T1000 (cell line): ENCODE measurements around the gene TSEN54.

Experiments
- DNase-seq: peaks from one replicate; lab custom pipeline; 2025; ENCODE audit warnings: mixed read lengths; lab: John Stamatoyannopoulos, UW

The TSEN54 gene

DNA sequence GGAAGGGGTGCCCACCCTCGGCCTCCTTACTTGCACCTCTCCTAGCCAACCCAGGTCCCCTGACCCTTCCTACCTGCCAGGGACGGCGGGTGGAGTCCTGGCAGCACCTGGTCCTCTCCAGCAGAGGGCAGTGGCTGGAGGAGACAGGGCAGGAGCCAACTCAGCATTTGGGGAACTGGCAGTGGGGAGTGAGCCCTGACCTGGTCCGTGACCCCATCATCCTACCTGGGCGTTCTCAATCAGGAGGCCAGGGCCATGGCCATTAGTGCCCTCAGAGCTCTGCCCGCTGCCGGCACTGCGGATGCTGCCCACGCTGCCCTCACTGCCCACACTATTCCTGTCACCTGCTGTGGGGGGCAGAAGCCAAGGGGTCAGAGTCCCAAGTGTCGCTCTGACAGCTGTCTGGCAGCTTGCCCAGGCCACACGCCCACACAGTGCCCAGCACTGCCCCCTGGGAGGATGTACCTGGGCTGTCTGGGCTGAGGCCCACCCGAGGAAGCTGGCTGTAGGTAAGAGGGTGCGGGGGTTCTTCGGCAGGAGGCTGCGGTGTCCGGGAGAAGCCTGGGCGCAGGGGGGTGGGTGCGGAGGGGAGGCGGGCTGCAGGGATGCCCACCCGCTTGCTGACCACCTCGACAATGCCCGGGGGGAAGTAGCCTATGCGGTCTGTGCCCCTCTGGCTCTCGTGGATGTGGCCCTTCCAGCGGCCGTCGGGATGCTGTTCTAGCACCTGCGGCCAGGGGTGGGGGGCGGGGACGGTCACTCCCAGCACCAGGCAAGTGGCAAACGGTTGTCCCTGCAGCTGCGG lies 11.8 kb upstream of the TSEN54 start:
- no peak for DNase-seq

DNA sequence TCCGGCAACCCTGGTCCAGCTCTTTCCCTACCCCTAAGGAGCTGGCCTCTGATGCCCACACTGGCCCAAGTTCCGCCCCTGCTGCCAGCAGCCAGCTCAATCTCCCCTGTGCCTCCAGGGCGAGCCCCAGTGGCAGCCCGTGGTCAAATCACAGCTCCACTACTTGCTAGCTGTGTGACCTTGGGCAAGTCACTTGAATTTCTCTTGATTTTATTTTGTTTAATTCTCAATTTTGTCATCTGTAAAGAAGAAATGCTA lies 11.2 kb upstream of the TSEN54 start:
- DNase-seq: no peak

DNA sequence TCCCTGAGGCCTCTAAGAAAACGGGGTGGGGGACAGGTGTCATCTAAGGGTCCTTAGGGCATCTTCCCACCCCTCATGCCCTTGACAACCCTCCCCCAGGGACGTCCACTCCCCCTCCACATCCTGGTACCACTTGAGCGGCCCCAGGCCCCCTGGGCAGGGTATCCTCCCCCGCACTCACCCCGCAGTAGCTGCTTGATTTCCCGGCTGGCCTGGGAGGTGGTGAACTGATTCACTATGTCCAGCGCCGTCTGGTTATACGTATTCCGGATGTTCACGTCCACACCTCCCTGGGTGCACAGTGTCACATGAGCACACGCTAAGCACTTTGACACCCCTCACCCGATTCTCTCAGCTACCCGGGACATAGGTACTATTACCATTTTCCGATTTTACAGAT lies 10.7 kb upstream of the TSEN54 start:
- DNase-seq: no peak

DNA sequence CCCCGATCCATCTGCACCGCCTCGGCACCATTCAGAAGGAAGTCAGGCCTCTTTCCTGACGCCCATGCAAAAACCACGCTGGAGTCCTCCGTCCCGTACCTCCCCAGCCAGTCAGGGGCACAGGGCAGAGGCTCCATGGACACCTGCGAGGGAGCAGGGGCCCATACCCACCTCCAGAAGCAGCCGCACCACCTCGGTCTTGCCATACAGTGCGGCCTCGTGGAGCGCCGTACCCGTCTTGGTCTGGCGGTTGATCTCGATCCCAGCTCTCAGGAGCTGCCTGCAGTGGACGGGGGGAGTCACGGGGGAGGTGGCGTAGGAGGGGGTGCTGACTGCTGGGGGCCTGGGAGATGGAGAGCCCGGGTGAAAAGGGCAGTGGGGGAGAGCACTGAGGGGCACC lies 10.2 kb upstream of the TSEN54 start:
- no peak for DNase-seq

DNA sequence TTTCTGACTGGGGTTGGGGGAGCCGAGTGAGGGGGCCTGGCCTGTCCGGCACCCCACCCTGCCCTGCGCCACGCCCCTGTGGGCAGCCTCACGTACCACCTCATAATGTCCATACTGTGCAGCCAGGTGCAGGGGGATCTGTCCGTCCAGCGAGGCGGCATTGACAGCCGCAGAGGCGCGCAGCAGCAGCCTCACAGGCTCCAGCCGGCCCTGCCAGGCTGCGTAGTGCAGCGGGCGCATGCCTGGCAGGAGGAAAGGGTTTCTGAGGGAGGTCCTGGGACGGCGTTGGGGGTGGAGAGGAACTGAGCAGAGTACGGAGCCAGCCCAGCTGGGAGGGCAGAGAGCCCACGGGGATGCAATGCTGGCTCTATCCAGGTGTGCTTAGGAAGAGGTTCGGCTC lies 9.4 kb upstream of the TSEN54 start:
- no peak for DNase-seq

DNA sequence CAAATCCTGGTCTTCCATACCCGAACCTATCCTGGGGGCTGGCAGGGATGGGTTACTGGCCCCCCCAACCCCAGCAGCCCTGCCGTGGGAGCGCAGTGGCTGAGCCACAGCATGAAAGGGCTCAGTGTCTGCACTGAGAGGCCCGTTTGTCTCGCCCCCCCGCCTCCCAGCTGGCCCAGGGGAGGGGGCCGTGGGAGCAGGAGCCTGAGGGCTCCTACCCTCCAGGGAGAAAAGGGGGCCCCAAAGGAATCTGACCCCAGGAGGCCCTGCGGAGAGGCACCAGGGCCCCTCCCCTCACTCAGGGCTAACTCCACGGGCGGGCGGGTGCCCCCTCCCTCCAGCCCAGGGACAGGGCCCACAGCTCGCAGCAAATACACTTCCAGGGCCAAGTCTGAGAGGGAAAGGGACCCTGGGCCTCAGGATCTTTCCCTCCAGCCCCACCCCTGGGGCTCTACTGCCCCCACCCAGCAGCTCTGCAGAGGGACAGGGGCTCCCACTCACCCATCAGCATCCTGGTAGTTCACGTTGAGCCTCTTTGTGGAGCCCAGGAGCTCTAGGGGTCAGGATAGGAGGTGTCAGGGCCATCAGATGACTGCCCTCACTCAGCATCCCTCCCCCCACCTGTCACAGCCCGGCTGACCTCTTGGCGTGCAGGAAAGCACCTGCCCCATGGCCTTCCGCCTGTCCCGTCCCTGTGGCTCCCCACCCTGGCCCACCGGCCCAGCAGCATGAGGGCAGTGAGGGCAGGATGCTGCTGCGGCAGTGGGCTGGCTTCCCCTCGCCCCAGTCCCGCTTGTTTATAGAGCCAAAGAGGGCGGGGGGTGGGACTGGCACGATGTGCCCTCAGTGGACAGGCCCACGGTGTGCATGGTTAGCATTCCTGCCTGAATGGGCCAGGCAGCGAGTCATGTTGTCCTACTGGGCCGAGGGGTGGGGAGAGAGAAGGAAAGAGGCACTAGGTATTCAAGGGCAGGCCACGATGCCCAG lies 8.3 kb upstream of the TSEN54 start:
- DNase-seq: no peak

DNA sequence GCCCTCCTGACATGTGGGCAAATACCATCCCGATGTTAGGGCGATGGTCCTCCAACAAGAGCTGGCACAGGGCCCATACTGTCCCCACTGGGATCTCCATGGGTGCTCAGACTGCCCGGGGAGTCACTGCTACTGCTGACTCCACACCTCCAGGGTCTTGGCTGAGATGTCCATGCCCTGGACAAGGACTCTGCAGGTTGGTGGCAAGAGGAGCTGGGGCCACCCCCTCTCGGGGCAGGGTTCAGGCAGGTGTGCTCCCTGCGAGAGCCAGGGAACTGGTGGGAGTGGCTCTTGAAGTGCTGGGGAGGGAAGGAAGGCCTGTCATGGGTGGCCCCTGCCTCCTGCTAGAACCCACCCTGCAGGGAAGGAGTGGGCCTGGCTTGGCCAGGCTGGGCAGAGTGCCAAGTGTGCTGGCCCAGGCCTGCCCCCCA lies 7.4 kb upstream of the TSEN54 start:
- DNase-seq: no peak

DNA sequence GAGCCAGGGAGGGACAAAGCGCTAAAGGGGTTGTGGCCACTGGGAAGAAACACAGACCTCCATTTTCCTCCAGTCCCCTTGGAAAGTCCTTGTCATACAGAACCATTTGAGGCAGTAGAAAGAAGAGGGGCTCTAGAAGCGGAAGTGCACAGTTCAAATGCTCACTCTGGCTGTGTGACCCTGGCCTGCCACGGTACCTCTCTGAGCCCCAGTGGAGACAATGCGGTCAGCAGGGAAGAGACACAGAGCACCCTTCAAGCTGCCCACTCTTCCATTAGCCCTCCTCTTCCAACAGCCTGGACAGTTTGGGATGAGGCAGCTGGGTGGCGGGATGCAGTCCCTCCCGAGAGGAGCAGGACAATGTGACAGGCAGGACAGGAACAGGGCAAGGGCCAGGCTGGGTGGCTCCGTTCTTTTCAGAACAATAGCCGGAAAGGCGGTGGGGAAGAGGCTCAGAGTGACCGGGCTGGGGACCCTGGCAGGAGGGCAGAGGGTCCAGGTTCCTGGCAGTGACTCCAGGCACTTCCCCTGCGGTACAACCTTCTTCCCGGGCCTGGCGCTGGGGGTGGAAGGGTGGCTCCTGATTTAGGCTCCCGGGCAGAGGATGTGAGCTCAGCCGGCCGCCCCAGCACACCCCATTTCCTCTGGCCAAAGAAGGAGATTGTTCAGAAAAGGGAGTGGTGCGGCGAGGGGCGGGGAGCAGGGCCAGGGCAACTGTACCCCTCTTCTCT lies 6.6 kb upstream of the TSEN54 start:
- DNase-seq: no peak

DNA sequence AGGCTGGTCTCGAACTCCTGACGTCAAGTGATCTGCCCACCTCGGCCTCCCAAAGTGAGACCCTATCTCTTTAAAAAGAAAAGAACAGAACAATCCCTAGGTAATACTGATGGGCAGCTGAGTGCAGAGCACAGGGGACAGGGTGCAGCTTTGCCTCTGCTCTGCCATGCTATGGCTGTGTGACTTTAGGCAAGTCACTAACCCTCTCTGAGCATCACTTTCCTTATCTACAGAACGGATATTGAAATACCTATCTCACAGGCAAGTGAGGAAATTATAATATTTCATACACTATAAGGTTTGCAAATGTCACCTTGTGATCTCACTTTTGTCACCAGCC lies 5.1 kb upstream of the TSEN54 start:
- no peak for DNase-seq

DNA sequence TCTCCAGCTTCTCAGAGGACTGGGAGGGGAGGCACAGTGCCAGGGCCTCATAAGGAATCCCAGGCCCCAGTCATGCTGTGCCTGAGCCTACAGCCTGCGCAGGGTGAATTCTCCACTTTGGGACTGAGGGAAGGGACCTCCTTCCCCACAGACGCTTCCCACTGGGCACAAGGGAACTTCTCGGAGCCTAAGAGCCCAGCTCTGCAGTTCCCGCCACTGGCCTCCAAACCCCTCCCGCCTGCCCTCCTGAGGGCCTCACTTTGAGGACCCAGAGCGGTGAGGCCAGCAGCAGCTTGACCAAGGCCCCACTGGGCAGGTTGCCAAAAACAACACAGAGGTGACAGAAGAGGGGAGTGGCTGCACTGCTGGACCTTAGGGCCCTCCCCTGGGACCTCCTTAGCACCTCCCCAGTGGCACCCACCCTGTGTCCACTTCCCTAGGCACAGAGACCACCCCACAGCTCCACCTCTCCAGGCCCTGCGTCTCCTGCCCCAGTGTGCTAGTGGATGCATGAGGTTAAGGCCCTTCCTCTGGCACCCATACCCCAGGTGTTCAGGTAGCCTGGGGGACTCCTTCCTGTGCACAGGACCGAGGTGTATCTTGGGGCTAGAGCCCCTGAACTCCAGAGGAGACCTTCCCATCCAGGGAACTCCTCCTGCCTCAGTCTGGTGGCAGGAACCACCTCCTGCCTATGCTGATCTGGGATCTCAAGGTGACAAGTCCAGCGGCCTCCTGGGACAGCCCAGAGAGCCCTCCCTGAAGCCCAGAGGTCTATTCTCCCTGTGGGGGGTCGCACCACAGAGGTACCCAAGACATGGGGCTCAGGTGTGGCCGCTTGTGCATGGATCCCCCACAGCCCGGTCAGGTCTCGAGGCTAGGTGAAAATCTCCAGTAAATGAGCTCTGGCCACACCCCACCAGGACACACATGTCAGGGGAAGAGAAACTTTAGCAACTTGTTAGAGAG lies 4.4 kb upstream of the TSEN54 start:
- DNase-seq: no peak

DNA sequence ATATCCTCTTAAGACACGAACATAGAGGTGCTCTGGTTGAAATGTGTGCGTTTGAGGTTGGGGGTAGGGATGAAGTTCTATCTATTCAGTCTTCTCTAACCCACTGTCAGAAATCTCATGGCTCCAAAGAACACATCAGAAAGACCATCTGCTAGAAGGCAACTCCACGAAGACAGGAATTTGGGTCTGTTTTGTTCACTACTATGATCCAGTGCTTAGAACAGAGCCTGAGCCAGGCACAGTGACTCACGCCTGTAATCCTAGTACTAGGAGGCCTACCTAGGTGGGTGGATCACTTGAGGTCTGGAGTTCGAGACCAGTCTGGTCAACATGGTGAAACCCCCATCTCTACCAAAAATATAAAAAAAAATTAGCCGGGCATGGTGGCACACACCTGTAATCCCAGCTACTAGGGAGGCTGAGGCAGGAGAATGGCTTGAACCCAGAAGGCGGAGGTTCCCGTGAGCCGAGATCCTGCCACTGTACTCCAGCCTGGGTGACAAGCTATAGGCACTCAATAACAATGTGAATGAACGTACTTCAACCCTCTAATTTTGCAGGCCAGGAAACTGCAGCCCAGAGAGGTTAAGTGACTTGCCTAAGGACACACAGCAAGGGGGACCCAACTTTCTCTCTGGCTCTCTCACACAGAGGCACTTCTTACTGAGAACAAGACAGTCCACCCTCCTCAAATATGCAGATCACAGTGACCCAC lies 3.2 kb upstream of the TSEN54 start:
- DNase-seq: no peak

DNA sequence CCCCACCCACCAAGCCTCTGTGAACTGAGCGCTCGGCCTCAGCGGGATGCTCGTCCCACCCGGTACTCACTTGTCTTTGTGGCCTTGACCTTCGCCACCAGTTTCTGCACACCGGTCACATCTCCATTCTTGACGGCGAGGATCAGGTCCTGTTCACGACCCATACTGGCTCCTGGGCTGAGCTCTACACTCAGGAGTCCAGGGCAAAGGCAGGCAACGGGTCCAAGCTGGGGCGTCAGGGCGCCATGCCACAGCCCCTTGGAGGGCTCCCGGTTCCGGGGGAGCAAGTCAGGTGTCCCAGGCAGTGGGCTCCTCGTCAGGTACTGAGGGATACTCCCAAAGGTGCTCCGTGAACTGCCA lies 2.7 kb upstream of the TSEN54 start:
- no peak for DNase-seq

DNA sequence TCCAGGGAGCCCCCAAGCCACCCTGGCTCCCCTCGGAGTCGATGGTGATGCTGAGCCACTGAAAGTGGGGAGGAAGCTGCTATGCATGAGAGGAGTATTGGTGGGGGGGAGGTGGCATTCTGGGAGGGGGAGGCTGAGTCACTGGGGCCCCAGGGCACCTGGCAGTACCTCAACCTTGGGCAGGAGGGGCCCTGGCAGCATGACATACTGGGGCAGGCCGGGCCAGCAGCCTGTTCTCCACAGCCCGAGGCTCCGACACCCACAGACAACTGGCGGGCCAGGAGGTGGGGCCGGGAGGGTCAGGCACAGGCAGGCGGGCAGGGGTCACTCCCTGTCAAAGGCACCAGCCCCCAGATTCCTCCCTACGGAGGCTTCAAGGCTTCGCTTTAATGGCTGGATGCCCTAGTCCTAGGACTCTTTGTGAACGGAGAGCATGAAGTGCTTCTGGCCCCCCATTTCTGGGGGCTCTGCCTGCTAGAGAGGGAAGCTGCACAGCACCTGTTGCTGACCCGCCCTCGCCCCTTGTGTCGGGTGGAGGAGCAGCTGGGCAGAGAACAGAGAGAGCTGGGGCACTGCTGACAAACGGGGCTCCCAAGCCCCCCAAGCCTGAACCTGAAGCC lies 1.9 kb upstream of the TSEN54 start:
- peak; percentile 66 for DNase-seq

DNA sequence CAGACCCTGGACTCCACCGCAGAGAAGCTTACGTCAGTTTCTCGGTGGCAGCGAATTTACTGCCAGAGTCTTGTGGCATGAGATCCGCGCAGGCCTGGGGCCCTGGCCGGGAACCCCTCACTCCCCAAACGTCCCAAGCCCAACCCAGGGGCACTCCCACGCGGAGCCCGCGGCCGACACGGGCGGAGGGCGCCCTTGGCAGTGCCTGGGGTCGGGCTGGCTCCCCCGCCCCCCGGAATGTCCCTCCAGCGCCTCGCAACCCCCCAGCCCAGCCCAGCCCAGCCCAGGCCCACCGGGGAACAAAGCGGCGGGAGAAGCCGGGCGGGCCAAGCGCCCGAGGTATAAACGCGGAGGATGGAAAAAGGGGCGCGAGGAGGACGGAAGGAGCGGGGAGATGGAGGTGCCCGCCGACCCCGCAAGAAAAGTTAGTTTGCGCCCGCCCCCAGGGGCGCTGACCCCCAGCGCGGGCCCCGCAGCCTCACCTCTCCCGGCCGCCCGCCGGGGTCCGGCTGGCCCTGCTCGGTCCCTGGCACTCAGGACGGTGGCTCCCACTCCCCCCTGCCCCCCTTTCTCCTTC lies 1.3 kb upstream of the TSEN54 start:
- no peak for DNase-seq

DNA sequence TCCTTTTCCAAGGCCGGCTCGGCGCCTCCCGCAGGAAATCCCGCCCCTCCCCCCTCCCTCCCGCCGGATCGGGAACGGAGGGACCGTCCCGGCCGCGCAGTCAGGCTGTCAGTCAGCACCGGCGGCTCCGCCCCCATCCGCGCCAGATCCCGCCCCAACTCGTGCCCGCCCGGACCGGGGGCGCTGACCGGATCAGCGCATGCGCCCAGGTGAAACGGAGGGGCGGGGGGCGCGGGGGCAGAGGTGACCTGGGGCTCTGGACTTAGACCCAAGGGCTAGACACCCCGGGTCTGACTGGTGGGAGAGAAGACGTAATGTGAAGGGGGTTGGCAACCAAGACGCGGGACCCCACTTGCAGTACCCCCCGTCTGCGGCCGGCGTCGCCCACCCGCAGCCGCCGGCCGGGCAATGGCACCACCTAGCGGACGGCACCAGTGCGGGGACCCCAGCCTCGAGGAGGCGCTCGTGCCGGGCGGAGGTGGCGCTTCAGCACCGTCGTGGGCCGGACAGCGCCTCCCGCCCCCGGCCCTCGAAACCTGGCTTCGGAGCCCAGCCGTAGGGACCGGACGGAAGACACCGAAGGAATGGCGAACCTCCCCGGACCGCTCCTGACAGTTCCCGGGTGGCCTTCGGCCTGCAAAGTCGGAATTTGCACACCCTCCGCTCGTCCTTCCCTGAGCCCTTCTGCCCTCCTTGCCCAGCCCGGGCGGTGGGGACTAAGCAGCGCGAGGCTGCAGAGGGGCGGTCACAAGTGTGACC lies 653 bp upstream of the TSEN54 start, which contains the start of gene CASKIN2:
Gene CASKIN2 (minus strand): TSS at position 42 of the 759 bp plus-strand sequence. CDS start 1,733 bp downstream, outside the sequence.
- DNase-seq: peak; percentile 92

DNA sequence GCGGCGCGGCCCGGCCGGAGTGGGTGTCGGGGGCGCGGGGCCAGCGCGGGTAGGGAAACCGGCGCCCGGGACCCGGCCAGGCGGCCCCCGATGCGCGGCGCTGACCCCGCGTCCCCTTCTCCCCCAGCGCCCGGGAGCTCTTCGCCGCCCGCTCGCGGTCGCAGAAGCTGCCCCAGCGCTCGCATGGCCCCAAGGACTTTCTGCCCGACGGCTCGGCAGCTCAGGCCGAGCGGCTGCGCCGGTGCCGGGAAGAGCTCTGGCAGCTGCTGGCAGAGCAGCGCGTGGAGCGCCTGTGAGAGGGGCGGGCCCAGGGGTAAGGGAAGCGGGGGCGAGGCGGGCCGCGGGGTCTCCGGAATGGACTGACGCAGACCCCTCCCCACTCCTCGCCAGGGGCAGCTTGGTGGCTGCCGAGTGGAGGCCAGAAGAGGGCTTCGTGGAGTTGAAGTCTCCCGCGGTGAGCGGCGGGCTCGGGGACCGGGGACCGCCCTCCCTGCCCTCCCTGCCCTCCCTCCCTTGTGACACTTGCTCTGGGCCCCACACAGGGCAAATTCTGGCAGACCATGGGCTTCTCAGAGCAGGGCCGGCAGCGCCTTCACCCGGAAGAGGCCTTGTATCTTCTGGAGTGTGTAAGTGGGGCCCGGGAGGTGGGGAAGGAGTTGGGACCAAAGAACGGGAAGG lies 430 bp downstream of the TSEN54 start:
- no peak for DNase-seq

DNA sequence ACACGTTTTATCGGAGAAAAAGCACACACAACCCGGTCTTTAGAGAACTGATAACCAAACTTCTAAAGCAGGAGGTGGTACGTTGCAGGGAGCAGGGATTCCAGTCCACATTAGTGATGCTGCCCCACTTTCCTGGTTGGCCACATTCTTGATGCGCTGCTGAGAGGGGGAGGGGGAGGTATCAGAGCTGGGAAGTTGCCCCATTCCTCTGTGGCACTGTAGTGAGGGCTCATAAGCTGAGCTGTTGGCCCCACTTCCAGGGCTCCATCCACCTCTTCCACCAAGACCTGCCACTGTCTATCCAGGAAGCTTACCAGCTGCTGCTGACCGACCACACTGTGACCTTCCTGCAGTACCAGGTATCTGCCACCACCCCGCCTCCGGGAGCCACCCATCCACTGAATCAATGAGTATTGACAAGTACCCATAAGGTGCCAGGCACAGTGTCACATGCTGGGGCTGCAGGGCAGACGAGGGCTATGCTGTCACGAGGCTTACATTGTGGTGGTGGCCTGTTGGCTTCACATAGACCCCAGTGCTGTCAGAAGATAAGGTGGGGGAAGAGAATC lies 1.1 kb downstream of the TSEN54 start:
- no peak for DNase-seq

DNA sequence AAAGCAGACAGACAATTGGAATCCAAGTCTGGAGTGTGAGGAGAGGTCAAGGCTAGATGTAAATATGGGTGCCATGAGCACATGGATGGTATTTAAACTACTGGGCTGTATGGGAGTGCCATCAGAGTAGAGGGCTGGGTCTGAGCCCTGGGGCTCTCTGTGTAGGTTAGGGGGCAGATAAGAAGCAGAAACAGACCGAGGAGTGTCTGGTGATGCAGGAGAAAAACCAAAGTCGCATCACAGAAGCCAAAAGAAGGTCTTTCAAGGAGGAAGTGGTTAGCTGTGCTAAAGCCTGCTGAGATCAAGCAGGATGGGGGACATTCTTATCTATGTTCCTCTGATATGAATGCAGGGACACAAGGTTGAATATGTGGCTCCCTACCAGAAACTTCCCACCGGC lies 1.9 kb downstream of the TSEN54 start:
- no peak for DNase-seq
